GM19099 (cell line): ENCODE measurements around the gene SH3TC2.

Experiments
- POLR2A ChIP-seq: IDR thresholded peaks from 3 replicates; pipeline ENCODE4 v1.6.1; 2011; ENCODE audit warnings: low read depth; ENCODE audit not compliant: insufficient read length; ENCODE audit errors: extremely low read depth

The SH3TC2 gene

DNA sequence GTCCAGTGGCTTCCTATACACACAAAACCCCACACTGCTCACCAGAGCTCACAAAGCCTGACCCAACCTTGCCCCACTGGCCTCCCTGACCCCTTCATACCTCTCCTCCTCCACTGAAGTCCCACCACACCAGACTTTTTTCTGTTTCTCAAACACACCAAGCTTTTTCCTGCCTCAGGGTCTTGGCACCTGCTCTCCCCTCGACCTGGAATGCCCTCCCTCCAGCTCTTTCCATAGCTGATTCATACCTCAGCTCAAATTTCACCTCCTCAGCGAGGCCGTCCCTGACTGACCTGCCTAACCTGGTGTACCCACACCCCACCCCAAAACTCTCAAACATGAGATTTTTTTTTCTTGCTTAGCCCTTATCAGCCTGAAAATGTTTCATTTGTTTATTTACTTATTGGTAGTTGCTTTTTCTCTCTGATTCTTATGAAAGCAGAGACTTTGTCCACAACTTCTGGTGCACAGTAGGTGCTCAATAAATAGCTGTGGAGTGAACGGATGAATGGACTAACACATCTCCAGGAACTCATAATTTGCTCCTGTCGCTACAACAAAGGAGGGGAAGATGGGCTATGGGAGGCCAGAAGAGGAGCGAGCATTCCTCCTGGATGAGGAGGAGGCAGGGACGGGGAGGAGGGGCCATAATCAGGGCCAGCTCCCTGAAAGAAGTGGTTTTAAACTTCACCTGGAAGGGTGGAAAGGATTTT is 84.3 kb downstream of the SH3TC2 start:
- no peak for TF ChIP-seq POLR2A

GRCh38 chr5:148976569-148977381 is 86.1 kb downstream of the SH3TC2 start:
- no peak for TF ChIP-seq POLR2A

- no peak for TF ChIP-seq POLR2A
Measured at GRCh38 chr5:148974642-148975327, 88.1 kb downstream of the SH3TC2 start.

- TF ChIP-seq POLR2A: no peak
Measured at GRCh38 chr5:148973455-148973854, 89.4 kb downstream of the SH3TC2 start.

DNA sequence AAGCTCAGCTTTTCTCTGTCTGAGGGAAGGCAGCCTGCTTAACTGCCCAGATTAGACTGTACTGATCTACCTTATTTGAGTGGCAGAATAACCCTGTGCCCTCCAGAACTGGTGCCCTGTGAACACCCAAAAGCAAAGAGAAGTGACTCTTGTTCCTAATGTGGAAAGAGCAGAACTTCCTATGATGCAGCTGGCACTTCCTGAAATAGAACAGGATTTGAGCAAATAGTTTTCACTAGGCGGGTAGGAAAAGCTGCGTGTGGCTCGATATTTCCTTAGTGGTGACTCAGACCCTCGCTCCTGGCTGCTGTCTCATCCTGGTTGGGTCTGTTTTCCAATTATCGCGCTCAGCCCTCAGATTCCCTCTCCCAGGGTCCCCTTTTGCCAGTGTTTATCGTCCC is 89.9 kb downstream of the SH3TC2 start:
- TF ChIP-seq POLR2A: no peak

DNA sequence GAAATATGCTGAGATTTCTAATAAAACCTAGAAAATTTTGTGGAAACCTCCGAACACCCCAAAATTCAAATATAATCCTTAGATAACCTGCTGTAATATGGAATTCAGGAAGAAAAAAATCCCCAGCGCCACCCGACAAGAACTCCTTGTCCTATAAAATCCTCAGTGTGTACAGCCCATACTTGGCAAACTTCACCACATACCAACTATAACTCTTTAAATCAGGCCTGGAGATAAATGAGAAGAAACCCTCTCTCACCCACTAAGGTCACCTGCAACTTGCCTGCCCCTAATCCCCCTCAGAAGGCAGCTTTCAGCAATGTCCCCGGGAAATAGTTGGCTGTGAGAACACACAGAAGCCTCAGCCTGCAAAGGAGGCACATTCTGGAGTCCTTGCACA is 90.5 kb downstream of the SH3TC2 start:
- TF ChIP-seq POLR2A: no peak

GRCh38 chr5:148970876-148971275 is 92.0 kb downstream of the SH3TC2 start:
- TF ChIP-seq POLR2A: no peak

DNA sequence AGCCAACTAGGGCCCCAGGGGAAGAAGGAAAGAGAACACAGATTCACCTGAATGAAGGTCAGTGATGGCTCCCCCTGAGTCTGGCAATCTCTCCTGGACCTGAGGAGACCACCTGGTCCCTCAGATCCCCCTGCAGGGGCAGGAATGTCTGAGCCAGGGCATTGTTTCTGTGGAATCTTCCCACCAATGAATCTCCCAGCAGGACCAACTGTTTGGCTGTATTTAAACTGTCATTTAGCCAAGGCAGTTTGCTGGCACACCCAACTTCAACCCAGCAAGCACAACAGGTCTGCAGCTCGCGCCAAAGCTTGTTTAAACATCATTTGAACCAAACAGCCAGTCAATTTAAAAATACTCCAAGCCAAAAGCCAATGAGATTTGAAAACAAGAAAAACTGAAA is 92.6 kb downstream of the SH3TC2 start:
- no peak for TF ChIP-seq POLR2A

DNA sequence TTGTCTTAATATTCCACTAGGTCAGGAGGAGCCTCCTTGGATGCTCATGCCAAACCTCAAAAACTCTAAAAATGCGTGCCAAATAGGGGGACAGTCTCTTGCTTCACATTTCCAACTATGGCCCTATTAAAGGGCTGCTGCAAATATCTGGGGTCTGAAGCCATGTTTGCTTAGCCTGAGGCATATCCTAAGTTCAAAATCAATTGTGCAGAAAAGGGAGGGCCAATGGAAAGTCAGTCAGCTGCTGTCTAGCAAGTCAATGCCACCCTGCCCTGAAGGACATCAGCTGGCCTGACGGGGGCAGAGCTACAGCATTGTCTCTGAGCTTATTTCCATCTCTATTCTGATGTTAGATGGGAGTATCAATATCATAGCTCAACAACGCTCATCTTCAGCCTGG is 93.6 kb downstream of the SH3TC2 start:
- no peak for TF ChIP-seq POLR2A

DNA sequence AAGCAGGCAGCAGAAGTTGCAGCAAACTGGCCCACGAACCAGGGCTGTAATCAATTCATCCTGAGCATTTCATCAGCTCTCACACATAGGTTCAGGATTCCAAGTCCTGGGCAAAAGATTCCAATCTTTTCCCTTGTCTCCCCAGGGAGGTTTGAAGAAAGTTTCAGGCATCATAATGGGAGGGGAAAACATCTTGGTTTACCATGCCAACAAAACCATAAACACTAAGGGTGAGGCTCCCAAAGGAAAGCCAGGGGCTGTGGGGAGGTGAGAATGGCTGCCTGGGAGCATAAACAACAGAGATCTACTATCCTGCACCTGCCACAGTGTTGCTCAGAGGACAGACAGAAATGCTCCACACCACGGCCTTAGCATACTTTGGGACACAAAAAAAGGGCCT is 94.6 kb downstream of the SH3TC2 start:
- TF ChIP-seq POLR2A: no peak

DNA sequence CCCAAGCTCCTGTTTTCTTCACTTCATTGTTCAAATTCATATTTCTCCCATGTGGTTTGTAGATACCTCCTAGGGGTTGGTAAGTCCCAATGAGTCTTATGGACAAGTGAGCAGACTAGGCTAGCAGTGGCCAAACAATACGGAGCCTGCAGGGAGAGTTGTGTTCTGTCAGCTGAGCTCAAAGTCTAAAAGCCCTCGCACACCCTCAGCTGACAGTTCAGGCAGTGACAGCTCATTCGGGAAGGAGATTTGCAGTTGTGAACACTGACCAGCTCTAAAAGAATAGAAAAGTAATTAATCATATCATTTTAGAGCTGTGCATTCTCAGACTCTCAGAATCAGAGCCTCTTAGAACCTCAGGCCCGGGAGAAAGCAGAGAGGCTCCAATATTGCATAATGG is 95.1 kb downstream of the SH3TC2 start:
- no peak for TF ChIP-seq POLR2A

- no peak for TF ChIP-seq POLR2A
Measured at GRCh38 chr5:148966938-148967337, 95.9 kb downstream of the SH3TC2 start.

- TF ChIP-seq POLR2A: no peak
Measured at GRCh38 chr5:148966348-148966747, 96.5 kb downstream of the SH3TC2 start.

GRCh38 chr5:148965511-148966265 is 97.2 kb downstream of the SH3TC2 start:
- TF ChIP-seq POLR2A: no peak

- TF ChIP-seq POLR2A: no peak
Measured at GRCh38 chr5:148963664-148964063, 99.2 kb downstream of the SH3TC2 start.
